GM18519 (cell line): ENCODE data around the gene LPAR3.
"Not testable (repeated sequence)": the region's sequence is repeated elsewhere in the genome, so short reads cannot be mapped to it uniquely, and the experiment has no call there.

ENCODE experiments used
- ATAC-seq: cut with Tn5 transposase; IDR thresholded peaks from one replicate; pipeline ENCODE4 v1.9.1; 2021; ENCODE audit warnings: mild to moderate bottlenecking, moderate library complexity; ENCODE audit not compliant: unreplicated experiment, low FRiP score

Gene LPAR3

GRCh38 chr1:84907095-84907827, 14.3 kb upstream of the LPAR3 start:
- no peak for ATAC-seq

GRCh38 chr1:84902727-84903126, 9.7 kb upstream of the LPAR3 start:
- not testable (repeated sequence) for ATAC-seq

- no peak for ATAC-seq
Measured at GRCh38 chr1:84899969-84900368, 7.0 kb upstream of the LPAR3 start.

- ATAC-seq = no peak
Measured at GRCh38 chr1:84896279-84896678, 3.3 kb upstream of the LPAR3 start.

- no peak for ATAC-seq
Measured at GRCh38 chr1:84890566-84890965, 2.4 kb downstream of the LPAR3 start.

- ATAC-seq = no peak
Measured at GRCh38 chr1:84889437-84889836, 3.6 kb downstream of the LPAR3 start.

- no peak for ATAC-seq
Measured at GRCh38 chr1:84888753-84889152, 4.3 kb downstream of the LPAR3 start.

- ATAC-seq = no peak
Measured at GRCh38 chr1:84887261-84887934, 5.6 kb downstream of the LPAR3 start.

GRCh38 chr1:84885469-84885868, 7.5 kb downstream of the LPAR3 start:
- ATAC-seq = no peak

- ATAC-seq = no peak
Measured at GRCh38 chr1:84884671-84885389, 8.2 kb downstream of the LPAR3 start.

- ATAC-seq = no peak
Measured at GRCh38 chr1:84883286-84883685, 9.7 kb downstream of the LPAR3 start.

- ATAC-seq = no peak
Measured at GRCh38 chr1:84877592-84877991, 15.4 kb downstream of the LPAR3 start.

- ATAC-seq = no peak
Measured at GRCh38 chr1:84876353-84876752, 16.7 kb downstream of the LPAR3 start.

GRCh38 chr1:84873366-84873765, 19.6 kb downstream of the LPAR3 start:
- no peak for ATAC-seq

- no peak for ATAC-seq
Measured at GRCh38 chr1:84872696-84873355, 20.2 kb downstream of the LPAR3 start.

- ATAC-seq = no peak
Measured at GRCh38 chr1:84871181-84871580, 21.8 kb downstream of the LPAR3 start.

- ATAC-seq = no peak
Measured at GRCh38 chr1:84870591-84870990, 22.4 kb downstream of the LPAR3 start.

- no peak for ATAC-seq
Measured at GRCh38 chr1:84869720-84870119, 23.3 kb downstream of the LPAR3 start.

GRCh38 chr1:84862810-84863251, 30.2 kb downstream of the LPAR3 start:
- ATAC-seq = peak; percentile 88

GRCh38 chr1:84861988-84862644, 30.9 kb downstream of the LPAR3 start:
- ATAC-seq = no peak
